ENCODE measurements around the gene BANP.
"Not testable (repeated sequence)": the region's sequence is repeated elsewhere in the genome, so short reads cannot be mapped to it uniquely, and the experiment has no call there.

GRCh38 chr16:88109726-88110621 lies 158.7 kb downstream of the BANP start:
- TF ChIP-seq CTCF, POLR2A (IDR thresholded peaks at IDR 0.05): not testable (repeated sequence)
